GM12878 (cell line): Measurements from ENCODE around the gene SLC25A33. TPM values are rescaled to one million over a fixed set of nuclear protein-coding genes. Genes with fewer than 3 reads are reported as not detected.
A peak's percentile ranks its signal among the peaks of the same experiment; 100 is the strongest.

ENCODE experiments used
- ATAC-seq: fragments of 200-7000 bp; cut with Tn5 transposase; 3 replicates; pipeline ENCODE4 v1.9.1; 2020; ENCODE audit warnings: mild to moderate bottlenecking, moderate library complexity
- BruUV-seq: library from RNA; stranded (reverse); fragments of 400-500 nt; replicated peaks from 2 replicates; lab custom pipeline; 2021; lab: Mats Ljungman, UMichigan
- CTCF ChIA-PET: fragments of 300-600 bp; sonication (Branson Sonifier 250); formaldehyde crosslinking; extraction: SDS; loops from one replicate; lab custom pipeline; 2021; ENCODE audit warnings: inconsistent platforms; lab: Yijun Ruan, JAX
- POLR2A ChIA-PET: fragments of 350-600 bp; formaldehyde crosslinking; extraction: SDS; loops from one replicate; lab custom pipeline; 2021; ENCODE audit warnings: inconsistent platforms; lab: Charles Lee
- RAD21 ChIA-PET: fragments of 300-600 bp; sonication (Branson Sonifier 250); formaldehyde crosslinking; loops from one replicate; lab custom pipeline; 2023; ENCODE audit warnings: antibody characterized with exemption; ENCODE audit not compliant: unreplicated experiment; lab: Charles Lee
- SMC1A ChIA-PET: fragments of 300-600 bp; sonication (Branson Sonifier 250); formaldehyde crosslinking; loops from one replicate; lab custom pipeline; 2023; ENCODE audit not compliant: unreplicated experiment, uncharacterized antibody; lab: Charles Lee
- DNase-seq: peaks from one replicate; pipeline ENCODE4 v3.0.0-alpha.2; 2011; ENCODE audit warnings: low read depth, low spot score
- FAIRE-seq: peaks from 3 replicates; lab custom pipeline; 2011; peaks lifted over from hg19 to GRCh38; lab: Jason Lieb, UNC
- H2AFZ ChIP-seq: 2 replicates; pipeline ENCODE4 v1.6.0; 2011; ENCODE audit warnings: low read depth, low read length, control low read depth; ENCODE audit not compliant: control insufficient read depth
- H3K27ac ChIP-seq: 2 replicates; pipeline ENCODE4 v1.5.1; 2011; ENCODE audit warnings: control low read depth; ENCODE audit not compliant: control insufficient read depth, insufficient read depth
- H3K27me3 ChIP-seq, 2 experiments: replicated peaks in 1 of 2; 2 replicates each; pipeline versions ENCODE4 v1.6.0 to v1.6.1; 2011; ENCODE audit warnings: low read length in 1 of 2; ENCODE audit not compliant: control insufficient read depth in 2 of 2, insufficient read depth in 2 of 2
- H3K36me3 ChIP-seq, 2 experiments: 2 replicates each; pipeline ENCODE4 v1.5.1; 2011; ENCODE audit warnings: low read length in 1 of 2; ENCODE audit not compliant: control insufficient read depth in 2 of 2, insufficient read depth in 2 of 2
- H3K4me1 ChIP-seq: 2 replicates; pipeline ENCODE4 v1.6.1; 2011; ENCODE audit warnings: mild to moderate bottlenecking, low read length, moderate library complexity, mixed read lengths; ENCODE audit not compliant: control insufficient read depth, insufficient read depth
- H3K4me2 ChIP-seq: 2 replicates; pipeline ENCODE4 v1.6.0; 2011; ENCODE audit warnings: control low read depth; ENCODE audit not compliant: control insufficient read depth, insufficient read depth
- H3K4me3 ChIP-seq: fragments of 200-600 bp; sonication (generic); 2 replicates; pipeline ENCODE4 v1.5.1; 2016
- H3K79me2 ChIP-seq: 2 replicates; pipeline ENCODE4 v1.6.0; 2011; ENCODE audit warnings: low read length; ENCODE audit not compliant: control insufficient read depth, insufficient read depth
- H3K9ac ChIP-seq: 2 replicates; pipeline ENCODE4 v1.8.0; 2011; ENCODE audit warnings: low read length, control low read depth, mixed read lengths; ENCODE audit not compliant: control insufficient read depth, insufficient read depth
- H3K9me3 ChIP-seq: replicated peaks from 3 replicates; pipeline ENCODE4 v1.5.1; 2011; ENCODE audit warnings: mild to moderate bottlenecking, low read length; ENCODE audit not compliant: control insufficient read depth, insufficient read depth
- H4K20me1 ChIP-seq: 2 replicates; pipeline ENCODE4 v1.6.0; 2011; ENCODE audit not compliant: control insufficient read depth, insufficient read depth
- CHD4 ChIP-seq: fragments of 200-600 bp; sonication (generic); IDR thresholded peaks from 2 replicates; pipeline ENCODE4 v1.6.1; 2016; ENCODE audit warnings: mild to moderate bottlenecking
- ELK1 ChIP-seq: IDR thresholded peaks from 2 replicates; pipeline ENCODE4 v1.6.1; 2012; ENCODE audit warnings: low read depth, low read length, improper control_type of control experiment
- GABPA ChIP-seq: IDR thresholded peaks from 2 replicates; pipeline ENCODE4 v1.6.1; 2014; ENCODE audit warnings: antibody characterized with exemption, low read depth, mild to moderate bottlenecking, inconsistent platforms
- KDM1A ChIP-seq: fragments of 200-600 bp; sonication (generic); IDR thresholded peaks from 2 replicates; pipeline ENCODE4 v1.6.1; 2016; ENCODE audit warnings: borderline replicate concordance
- NFYA ChIP-seq: IDR thresholded peaks from 2 replicates; pipeline ENCODE4 v1.6.1; 2011; ENCODE audit warnings: low read depth, mild to moderate bottlenecking, low read length, improper control_type of control experiment, borderline replicate concordance
- NFYB ChIP-seq: IDR thresholded peaks from 2 replicates; pipeline ENCODE4 v1.6.1; 2011; ENCODE audit warnings: low read depth, mild to moderate bottlenecking, low read length, improper control_type of control experiment, moderate library complexity; ENCODE audit not compliant: insufficient read depth
- NR2C2 ChIP-seq: IDR thresholded peaks from 2 replicates; pipeline ENCODE4 v1.6.1; 2011; ENCODE audit warnings: borderline replicate concordance, low read depth; ENCODE audit not compliant: control insufficient read depth, insufficient read length
- PKNOX1 ChIP-seq: fragments of 450-650 bp; IDR thresholded peaks from 2 replicates; pipeline ENCODE4 v1.6.1; 2016; ENCODE audit warnings: mild to moderate bottlenecking
- RFX5 ChIP-seq: IDR thresholded peaks from 2 replicates; pipeline ENCODE4 v1.6.1; 2011; ENCODE audit warnings: low read depth, low read length, improper control_type of control experiment
- RUNX3 ChIP-seq: IDR thresholded peaks from 2 replicates; pipeline ENCODE4 v1.6.1; 2012; ENCODE audit warnings: low read length, inconsistent platforms
- SMAD5 ChIP-seq: IDR thresholded peaks from 2 replicates; pipeline ENCODE4 v1.6.1; 2016; ENCODE audit warnings: antibody characterized with exemption, low read depth
- SMARCA5 ChIP-seq: fragments of 450-650 bp; IDR thresholded peaks from 2 replicates; pipeline ENCODE4 v1.6.1; 2017; ENCODE audit warnings: mild to moderate bottlenecking
- STAT1 ChIP-seq: fragments of 450-650 bp; conservative IDR thresholded peaks from 2 replicates; pipeline ENCODE4 v1.6.1; 2014; ENCODE audit warnings: antibody characterized with exemption, mild to moderate bottlenecking
- TARDBP ChIP-seq: IDR thresholded peaks from 2 replicates; pipeline ENCODE4 v1.6.1; 2016; ENCODE audit warnings: borderline replicate concordance
- TBL1XR1 ChIP-seq: IDR thresholded peaks from 2 replicates; pipeline ENCODE4 v1.6.1; 2012; ENCODE audit warnings: low read depth, low read length, improper control_type of control experiment
- TCF3 ChIP-seq: IDR thresholded peaks from 2 replicates; pipeline ENCODE4 v1.6.1; 2012; ENCODE audit warnings: low read depth, mild to moderate bottlenecking, low read length, borderline replicate concordance; ENCODE audit not compliant: insufficient read depth
- ZNF207 ChIP-seq: fragments of 450-650 bp; IDR thresholded peaks from 2 replicates; pipeline ENCODE4 v1.6.1; 2014; ENCODE audit warnings: antibody characterized with exemption, mild to moderate bottlenecking, borderline replicate concordance
- ZZZ3 ChIP-seq: IDR thresholded peaks from 2 replicates; pipeline ENCODE4 v1.6.1; 2011; ENCODE audit warnings: low read depth; ENCODE audit not compliant: control insufficient read depth, insufficient read length
- WGBS: methylation state at CpG from one replicate; pipeline ENCODE4 v1.1.6; 2016; ENCODE audit warnings: low lambda C conversion rate; ENCODE audit not compliant: insufficient replicate concordance, insufficient coverage; ENCODE audit errors: missing lambda C conversion rate; 5-methylcytosine and 5-hydroxymethylcytosine counted together
- in situ Hi-C: fragments of 300-500 bp; cut with MboI; formaldehyde crosslinking; loops from 9 replicates; pipeline ENCODE4 v1.14.3; 2018; ENCODE audit warnings: mixed read lengths
- intact Hi-C: fragments of 100-400 bp; cut with micrococcal nuclease; formaldehyde crosslinking; loops from one replicate; pipeline ENCODE4 v1.14.2; 2022; ENCODE audit not compliant: unreplicated experiment
- polyA plus RNA-seq, 11 experiments: library from polyadenylated mRNA; depleted of rRNA in 4 of 11; unstranded in 6 of 11; stranded (reverse) in 5 of 11; fragments of >200 nt; fragmentation: Nextera tagmentation in 4 of 11; fragmentation: Illumina TruSeq in 1 of 11; extraction: Ambion mirVana in 4 of 11; extraction: Trizol in 1 of 11; gene quantifications; 1 replicate in 1 of 11; 2 replicates in 10 of 11; pipeline versions ENCODE4 v1.2.1 to v1.2.3, GENCODE V29; 2011 to 2016; ENCODE audit warnings: inconsistent platforms in 2 of 11, missing spikeins in 2 of 11, low read depth in 1 of 11
- total RNA-seq, 4 experiments: library from RNA; depleted of rRNA in 3 of 4; stranded (reverse); fragments of >200 nt in 3 of 4; fragmentation: Illumina TruSeq in 1 of 4; extraction: Trizol in 1 of 4; gene quantifications; 2 replicates each; pipeline versions ENCODE4 v1.2.1 to v1.2.3, GENCODE V29; 2013 to 2021
- TF ChIP-seq, protein P1 (sequence below), 3 experiments: IDR thresholded peaks in 2 of 3; conservative IDR thresholded peaks in 1 of 3; 2 replicates each; pipeline ENCODE4 v1.5.1; 2011; ENCODE audit warnings: low read depth in 3 of 3, low read length in 3 of 3, mild to moderate bottlenecking in 3 of 3, control low read depth in 2 of 3, moderate library complexity in 2 of 3, inconsistent platforms in 1 of 3, mixed read lengths in 1 of 3; ENCODE audit not compliant: control insufficient read depth in 2 of 3, insufficient read depth in 1 of 3; ENCODE audit errors: extremely low read depth in 1 of 3

The SLC25A33 gene
- total and polyA plus RNA-seq, 10 of the 15 experiments (the other 5 are each of a cell fraction or from before 2014, with no cell fraction given): 1.7 to 11.2 (median 8.4) TPM

GRCh38 chr1:9539829-9540550, 725 bp downstream of the SLC25A33 start (continued):
- TF ChIP-seq, protein P1, sequence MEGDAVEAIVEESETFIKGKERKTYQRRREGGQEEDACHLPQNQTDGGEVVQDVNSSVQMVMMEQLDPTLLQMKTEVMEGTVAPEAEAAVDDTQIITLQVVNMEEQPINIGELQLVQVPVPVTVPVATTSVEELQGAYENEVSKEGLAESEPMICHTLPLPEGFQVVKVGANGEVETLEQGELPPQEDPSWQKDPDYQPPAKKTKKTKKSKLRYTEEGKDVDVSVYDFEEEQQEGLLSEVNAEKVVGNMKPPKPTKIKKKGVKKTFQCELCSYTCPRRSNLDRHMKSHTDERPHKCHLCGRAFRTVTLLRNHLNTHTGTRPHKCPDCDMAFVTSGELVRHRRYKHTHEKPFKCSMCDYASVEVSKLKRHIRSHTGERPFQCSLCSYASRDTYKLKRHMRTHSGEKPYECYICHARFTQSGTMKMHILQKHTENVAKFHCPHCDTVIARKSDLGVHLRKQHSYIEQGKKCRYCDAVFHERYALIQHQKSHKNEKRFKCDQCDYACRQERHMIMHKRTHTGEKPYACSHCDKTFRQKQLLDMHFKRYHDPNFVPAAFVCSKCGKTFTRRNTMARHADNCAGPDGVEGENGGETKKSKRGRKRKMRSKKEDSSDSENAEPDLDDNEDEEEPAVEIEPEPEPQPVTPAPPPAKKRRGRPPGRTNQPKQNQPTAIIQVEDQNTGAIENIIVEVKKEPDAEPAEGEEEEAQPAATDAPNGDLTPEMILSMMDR (IDR thresholded peaks at IDR 0.05 in 2 of 3, conservative IDR thresholded peaks at IDR 0.05 in 1 of 3; ENCODE audit: control insufficient read depth in 2 of 3, extremely low read depth in 1 of 3, insufficient read depth in 1 of 3, low read depth in 3 of 3, low read length in 3 of 3): no peak
- no peak for TF ChIP-seq TBL1XR1
- TF ChIP-seq, all 136 proteins: peak for 9

- Histone ChIP-seq H3K79me2 (peaks cover 46% of the 10 kb centered on the region), H3K27ac (peak overlapping the region; percentile 8; the same call in 1 of the 2 replicates), H3K4me2 (0 out of 2 replicates have a peak overlapping the region, but pooled peaks have one; percentile 1), H2AFZ (no peak overlapping the region), H3K36me3 (no peaks in the 10 kb centered on the region), H3K9ac (peak overlapping the region; percentile 35), H3K27me3 (no peaks in the 10 kb centered on the region), H4K20me1 (no peaks in the 10 kb centered on the region; the same call in 1 of the 2 replicates), H3K4me3 (peak overlapping the region; percentile 19; the same call in 1 of the 2 replicates), H3K4me1 (peaks cover 14% of the 10 kb centered on the region), H3K9me3 (no peaks in the 10 kb centered on the region)
- BruUV-seq: no TSS peak
- ChIA-PET SMC1A (interaction anchor here (1.2 kb wide), 1 partner anchor 8 kb away, joined by 4 read pairs; no protein-coding TSS in a partner anchor), CTCF (interaction anchor here (0.6 to 1.4 kb wide), 6 partner anchors 9 to 345 kb away, joined by 3 read pairs; partner anchors contain the start of gene TMEM201), RAD21 (no interaction called here), POLR2A (interaction anchor here (0.6 to 1.4 kb wide), 3 partner anchors 9 to 401 kb away, joined by 3 to 5 read pairs (median 3); no protein-coding TSS in a partner anchor)
- TF ChIP-seq NFYB (no peak), TCF3 (no peak), TARDBP (no peak), KDM1A (no peak), RUNX3 (no peak), STAT1 (no peak), SMAD5 (no peak), NR2C2 (no peak), GABPA (no peak), NFYA (no peak), SMARCA5 (no peak), RFX5 (no peak), ZNF207 (no peak), ZZZ3 (no peak), PKNOX1 (no peak), ELK1 (no peak), CHD4 (no peak)
- in situ Hi-C loops (no loop called here), intact Hi-C loops (no loop called here)
- 91% methylated on average over 3 of the region's 3 CpGs for WGBS
- ATAC-seq: no peak
- no peak for DNase-seq
- FAIRE-seq: no peak
Observed at GRCh38 chr1:9542430-9542829, 3.2 kb downstream of the SLC25A33 start.
